ENCODE results near the gene PRSS16. TPM values are rescaled to one million over a fixed set of nuclear protein-coding genes. Genes with fewer than 3 reads are reported as not detected.

Gene PRSS16
- total RNA-seq, 1 donor from 2014 or later: 0.63 TPM

GRCh38 chr6:27295301-27296079 is 48.0 kb downstream of the PRSS16 start:
- H3K36me3 Mint-ChIP-seq (ENCODE audit: low read depth): peaks cover 4% of the 10 kb centered on the region
- H3K27me3 Mint-ChIP-seq (ENCODE audit: low read depth): peaks cover 93% of the 10 kb centered on the region
- no peak overlapping the region for H3K27ac Mint-ChIP-seq (ENCODE audit: unreplicated experiment)
- DNase-seq (ENCODE audit: low read depth, low spot score): peak; percentile 32
- no peaks in the 10 kb centered on the region for H3K9me3 Mint-ChIP-seq
- H3K4me1 Mint-ChIP-seq: peaks cover 47% of the 10 kb centered on the region
- H3K4me3 Mint-ChIP-seq: peak overlapping the region; percentile 91
- TF ChIP-seq, protein P1, sequence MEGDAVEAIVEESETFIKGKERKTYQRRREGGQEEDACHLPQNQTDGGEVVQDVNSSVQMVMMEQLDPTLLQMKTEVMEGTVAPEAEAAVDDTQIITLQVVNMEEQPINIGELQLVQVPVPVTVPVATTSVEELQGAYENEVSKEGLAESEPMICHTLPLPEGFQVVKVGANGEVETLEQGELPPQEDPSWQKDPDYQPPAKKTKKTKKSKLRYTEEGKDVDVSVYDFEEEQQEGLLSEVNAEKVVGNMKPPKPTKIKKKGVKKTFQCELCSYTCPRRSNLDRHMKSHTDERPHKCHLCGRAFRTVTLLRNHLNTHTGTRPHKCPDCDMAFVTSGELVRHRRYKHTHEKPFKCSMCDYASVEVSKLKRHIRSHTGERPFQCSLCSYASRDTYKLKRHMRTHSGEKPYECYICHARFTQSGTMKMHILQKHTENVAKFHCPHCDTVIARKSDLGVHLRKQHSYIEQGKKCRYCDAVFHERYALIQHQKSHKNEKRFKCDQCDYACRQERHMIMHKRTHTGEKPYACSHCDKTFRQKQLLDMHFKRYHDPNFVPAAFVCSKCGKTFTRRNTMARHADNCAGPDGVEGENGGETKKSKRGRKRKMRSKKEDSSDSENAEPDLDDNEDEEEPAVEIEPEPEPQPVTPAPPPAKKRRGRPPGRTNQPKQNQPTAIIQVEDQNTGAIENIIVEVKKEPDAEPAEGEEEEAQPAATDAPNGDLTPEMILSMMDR (conservative IDR thresholded peaks at IDR 0.05): no peak

GRCh38 chr6:27296106-27296783 is 48.7 kb downstream of the PRSS16 start:
- no peak overlapping the region for H3K27ac Mint-ChIP-seq (ENCODE audit: unreplicated experiment)
- H3K9me3 Mint-ChIP-seq: no peaks in the 10 kb centered on the region
- peaks cover 39% of the 10 kb centered on the region for H3K4me1 Mint-ChIP-seq
- no peaks in the 10 kb centered on the region for H3K36me3 Mint-ChIP-seq (ENCODE audit: low read depth)
- DNase-seq (ENCODE audit: low read depth, low spot score): no peak
- peak overlapping the region; percentile 91 for H3K4me3 Mint-ChIP-seq
- H3K27me3 Mint-ChIP-seq (ENCODE audit: low read depth): peaks cover 89% of the 10 kb centered on the region
- TF ChIP-seq, protein P1 (conservative IDR thresholded peaks at IDR 0.05): no peak

- H3K36me3 Mint-ChIP-seq (ENCODE audit: low read depth): no peaks in the 10 kb centered on the region
- no peak overlapping the region for H3K27ac Mint-ChIP-seq (ENCODE audit: unreplicated experiment)
- H3K9me3 Mint-ChIP-seq: peaks cover 3% of the 10 kb centered on the region
- H3K27me3 Mint-ChIP-seq (ENCODE audit: low read depth): peaks cover 85% of the 10 kb centered on the region
- TF ChIP-seq, protein P1 (conservative IDR thresholded peaks at IDR 0.05): no peak
- H3K4me3 Mint-ChIP-seq: peak overlapping the region; percentile 79
- no peak for DNase-seq (ENCODE audit: low read depth, low spot score)
- peaks cover 38% of the 10 kb centered on the region for H3K4me1 Mint-ChIP-seq
Measured at GRCh38 chr6:27297484-27297856, 50.0 kb downstream of the PRSS16 start.

GRCh38 chr6:27297857-27298730 is 50.6 kb downstream of the PRSS16 start:
- Mint-ChIP-seq H3K9me3 (peaks cover 3% of the 10 kb centered on the region), H3K4me1 (peaks cover 38% of the 10 kb centered on the region), H3K27me3 (ENCODE audit: low read depth) (peaks cover 87% of the 10 kb centered on the region), H3K27ac (ENCODE audit: unreplicated experiment) (no peak overlapping the region), H3K4me3 (peak overlapping the region; percentile 79), H3K36me3 (ENCODE audit: low read depth) (no peaks in the 10 kb centered on the region)
- DNase-seq (ENCODE audit: low read depth, low spot score): peak; percentile 46
- TF ChIP-seq, protein P1 (conservative IDR thresholded peaks at IDR 0.05): no peak

DNA sequence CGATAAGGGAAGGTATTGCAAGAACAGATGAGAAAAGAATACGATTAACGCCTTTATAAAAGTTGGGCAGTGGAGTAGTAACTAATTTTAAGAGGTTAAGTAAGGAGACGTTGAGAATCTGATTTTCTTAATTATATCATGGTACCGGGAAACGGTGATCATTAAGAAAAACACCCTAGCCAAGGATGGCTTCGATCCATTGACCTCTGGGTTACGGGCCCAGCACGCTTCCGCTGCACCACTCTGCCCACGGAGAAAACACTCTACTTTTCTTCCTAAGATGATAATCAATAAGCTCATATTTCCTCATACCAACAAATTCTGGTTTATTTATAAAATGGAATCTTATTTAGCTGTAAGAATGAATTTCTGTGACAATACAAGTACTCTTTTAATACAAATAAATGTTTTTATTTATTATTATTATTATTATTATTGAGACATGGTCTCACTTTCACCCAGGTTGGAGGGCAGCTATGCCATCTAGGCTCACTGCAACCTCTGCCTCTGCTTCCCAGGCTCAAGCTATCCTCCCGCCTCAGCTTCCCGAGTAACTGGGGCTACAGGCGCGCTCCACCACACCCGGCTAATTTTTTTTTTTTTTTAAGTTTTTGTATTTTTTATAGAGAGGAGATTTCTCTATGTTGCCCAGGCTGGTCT is 56.2 kb downstream of the PRSS16 start:
- H3K9me3 Mint-ChIP-seq: peaks cover 5% of the 10 kb centered on the region
- H3K4me1 Mint-ChIP-seq: no peaks in the 10 kb centered on the region
- no peak overlapping the region for H3K27ac Mint-ChIP-seq (ENCODE audit: unreplicated experiment)
- TF ChIP-seq, protein P1 (conservative IDR thresholded peaks at IDR 0.05): no peak
- no peak overlapping the region for H3K4me3 Mint-ChIP-seq
- peaks cover 86% of the 10 kb centered on the region for H3K27me3 Mint-ChIP-seq (ENCODE audit: low read depth)
- DNase-seq (ENCODE audit: low read depth, low spot score): no peak
- no peaks in the 10 kb centered on the region for H3K36me3 Mint-ChIP-seq (ENCODE audit: low read depth)

All from neural crest cell (in vitro differentiated cells).